HepG2 (cell line): ENCODE data around the gene MESD. TPM values are rescaled to one million over a fixed set of nuclear protein-coding genes. Genes with fewer than 3 reads are reported as not detected.

Experiments used
- ATAC-seq: fragments of 200-7000 bp; cut with Tn5 transposase; 3 replicates; pipeline ENCODE4 v1.9.1; 2020; ENCODE audit warnings: mild to moderate bottlenecking, moderate library complexity
- BruUV-seq: library from RNA; stranded (reverse); fragments of 400-500 nt; replicated peaks from 2 replicates; lab custom pipeline; 2021; lab: Mats Ljungman, UMichigan
- CTCF ChIA-PET: fragments of 300-600 bp; formaldehyde crosslinking; extraction: SDS; loops from one replicate; lab custom pipeline; 2021; ENCODE audit warnings: low total read pairs, inconsistent platforms, low intra/inter-chr PET ratio; lab: Yijun Ruan, JAX
- POLR2A ChIA-PET: fragments of 350-600 bp; sonication (Branson Sonifier 250); formaldehyde crosslinking; loops from one replicate; lab custom pipeline; 2020; ENCODE audit warnings: antibody characterized with exemption, inconsistent platforms; lab: Yijun Ruan, JAX
- DNase-seq: peaks from one replicate; pipeline ENCODE4 v3.0.0-alpha.2; 2015; ENCODE audit warnings: low spot score
- FAIRE-seq: peaks from 3 replicates; lab custom pipeline; 2011; peaks lifted over from hg19 to GRCh38; lab: Jason Lieb, UNC
- H2AFZ ChIP-seq: one replicate; pipeline ENCODE4 v1.6.1; 2011; ENCODE audit warnings: low read length, inconsistent platforms
- H3K27ac ChIP-seq: fragments of 300-600 bp; 3 replicates; pipeline ENCODE4 v1.8.0; 2011; ENCODE audit warnings: mixed run types, mild to moderate bottlenecking, mixed read lengths, low read length, inconsistent platforms; ENCODE audit not compliant: insufficient read depth; ENCODE audit errors: extremely low read length
- H3K27me3 ChIP-seq, 2 experiments: fragments of 200-600 bp in 1 of 2; 2 replicates in 1 of 2; 3 replicates in 1 of 2; pipeline versions ENCODE4 v1.6.0 to v1.8.0; 2011; ENCODE audit warnings: low read length in 2 of 2, mild to moderate bottlenecking in 2 of 2, moderate library complexity in 2 of 2, inconsistent platforms in 1 of 2; ENCODE audit not compliant: insufficient read depth in 2 of 2, control insufficient read depth in 1 of 2
- H3K36me3 ChIP-seq, 2 experiments: fragments of 200-600 bp in 1 of 2; replicated peaks in 1 of 2; 2 replicates in 1 of 2; 3 replicates in 1 of 2; pipeline versions ENCODE4 v1.5.1 to v1.8.0; 2011; ENCODE audit warnings: low read length in 2 of 2, inconsistent platforms in 1 of 2; ENCODE audit not compliant: insufficient read depth in 2 of 2, control insufficient read depth in 1 of 2
- H3K4me1 ChIP-seq: 2 replicates; pipeline ENCODE4 v1.5.1; 2012; ENCODE audit warnings: low read length, inconsistent platforms; ENCODE audit not compliant: insufficient read depth
- H3K4me2 ChIP-seq: 2 replicates; pipeline ENCODE4 v1.6.0; 2011; ENCODE audit warnings: low read depth, low read length, inconsistent platforms
- H3K4me3 ChIP-seq, 3 experiments: fragments of 200-600 bp in 1 of 3; sonication (generic), shearing (Covaris generic) in 1 of 3; replicated peaks in 1 of 3; 2 replicates each; pipeline ENCODE4 v1.5.1; 2011 to 2016; ENCODE audit warnings: low read length in 3 of 3, inconsistent platforms in 2 of 3, low read depth in 2 of 3, mild to moderate bottlenecking in 2 of 3, control low read depth in 1 of 3, mixed read lengths in 1 of 3; ENCODE audit not compliant: insufficient read depth in 1 of 3
- H3K79me2 ChIP-seq: one replicate; pipeline ENCODE4 v1.6.1; 2011; ENCODE audit warnings: low read length, inconsistent platforms; ENCODE audit not compliant: insufficient read depth
- H3K9ac ChIP-seq: 2 replicates; pipeline ENCODE4 v1.6.0; 2011; ENCODE audit warnings: mild to moderate bottlenecking, low read depth, low read length, inconsistent platforms; ENCODE audit not compliant: insufficient read depth
- H3K9me3 ChIP-seq: 2 replicates; pipeline ENCODE4 v1.5.1; 2012; ENCODE audit warnings: mild to moderate bottlenecking, low read length
- H4K20me1 ChIP-seq: 2 replicates; pipeline ENCODE4 v1.6.0; 2011; ENCODE audit warnings: inconsistent platforms, mild to moderate bottlenecking, low read length, moderate library complexity; ENCODE audit not compliant: insufficient read depth
- KDM1A ChIP-seq: IDR thresholded peaks from 2 replicates; pipeline ENCODE4 v1.6.1; 2016; ENCODE audit warnings: missing compliant biosample characterization
- SOX13 ChIP-seq, 3 experiments: fragments of 450-650 bp in 1 of 3; sonication (generic) in 1 of 3; formaldehyde crosslinking in 1 of 3; IDR thresholded peaks in 2 of 3; conservative IDR thresholded peaks in 1 of 3; 2 replicates each; pipeline versions ENCODE4 v1.5.0 to v1.6.1; 2016 to 2020; ENCODE audit warnings: antibody characterized with exemption in 1 of 3, mild to moderate bottlenecking in 1 of 3, missing compliant biosample characterization in 1 of 3, missing genetic modification reagents in 1 of 3, moderate library complexity in 1 of 3
- SOX6 ChIP-seq, 2 experiments: fragments of 450-650 bp in 1 of 2; sonication (generic) in 1 of 2; formaldehyde crosslinking in 1 of 2; IDR thresholded peaks; 2 replicates each; pipeline versions ENCODE4 v1.4.0 to v1.6.1; 2017 to 2020; ENCODE audit warnings: antibody characterized with exemption in 1 of 2, mild to moderate bottlenecking in 1 of 2, missing genetic modification reagents in 1 of 2
- TOPORS ChIP-seq: sonication (generic); formaldehyde crosslinking; IDR thresholded peaks from 2 replicates; pipeline ENCODE4 v1.8.0; 2023; ENCODE audit warnings: mild to moderate bottlenecking, missing genetic modification reagents
- ZNF569 ChIP-seq: sonication (generic); formaldehyde crosslinking; IDR thresholded peaks from 2 replicates; pipeline ENCODE4 v1.5.0; 2020; ENCODE audit warnings: mild to moderate bottlenecking, missing genetic modification reagents, moderate library complexity, borderline replicate concordance
- WGBS: methylation state at CpG from one replicate; pipeline ENCODE4 v1.1.6; 2017; ENCODE audit warnings: low lambda C conversion rate; 5-methylcytosine and 5-hydroxymethylcytosine counted together
- in situ Hi-C: cut with HindIII; loops from 2 replicates; pipeline ENCODE4 v1.10.0; 2017; ENCODE audit warnings: low pct_unique_long_range_greater_than_20kb; ENCODE audit not compliant: extremely low pct_ligation_motif_present
- intact Hi-C: fragments of 100-400 bp; cut with micrococcal nuclease; formaldehyde crosslinking; loops from one replicate; pipeline ENCODE4 v1.10.0; 2022; ENCODE audit not compliant: unreplicated experiment
- polyA plus RNA-seq, 8 experiments: library from polyadenylated mRNA; depleted of rRNA in 3 of 8; stranded (reverse) in 7 of 8; unstranded in 1 of 8; fragments of >200 nt; fragmentation: Illumina TruSeq in 4 of 8; extraction: Trizol in 4 of 8; gene quantifications; 2 replicates each; pipeline versions ENCODE4 v1.2.1 to v1.2.3, GENCODE V29; 2011 to 2016; ENCODE audit warnings: low read depth in 4 of 8, missing spikeins in 1 of 8, mixed read lengths in 1 of 8; ENCODE audit not compliant: insufficient read depth in 1 of 8
- total RNA-seq, 5 experiments: library from RNA; depleted of rRNA; stranded (reverse); fragments of >200 nt; fragmentation: Illumina TruSeq; extraction: Trizol; gene quantifications; 2 replicates each; pipeline ENCODE4 v1.2.3, GENCODE V29; 2016; ENCODE audit warnings: low read depth in 1 of 5
- TF ChIP-seq, protein P1 (sequence below): sonication (generic); formaldehyde crosslinking; IDR thresholded peaks from 2 replicates; pipeline ENCODE4 v1.8.0; 2022; ENCODE audit warnings: missing genetic modification reagents, mild to moderate bottlenecking, moderate library complexity, borderline replicate concordance
- TF ChIP-seq, protein P2 (sequence below): sonication (generic); formaldehyde crosslinking; IDR thresholded peaks from 2 replicates; pipeline ENCODE4 v1.4.0; 2020; ENCODE audit warnings: missing genetic modification reagents

Gene MESD
- total and polyA plus RNA-seq, 2 of the 13 experiments (the other 11 are each of a cell fraction or from before 2014, with no cell fraction given): 18.0 to 46.2 TPM

DNA sequence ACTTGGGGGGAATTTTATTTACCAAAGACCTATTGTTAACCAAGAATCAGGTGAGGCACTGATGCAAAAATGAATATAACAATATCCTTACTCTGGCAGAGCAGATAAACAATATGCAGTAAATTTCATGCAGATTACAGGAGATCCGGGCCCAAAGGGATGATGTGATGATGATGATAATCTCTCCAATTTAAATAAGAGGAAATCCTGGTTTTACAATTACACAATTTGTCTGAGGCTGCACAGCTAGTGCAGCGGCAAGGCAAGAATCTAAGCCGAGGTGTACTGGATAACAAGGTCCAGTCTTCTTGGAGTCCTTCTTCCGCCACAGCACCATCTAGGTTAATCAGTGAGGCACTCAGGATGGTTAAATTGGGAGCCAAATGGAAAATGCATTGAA lies 2.4 kb upstream of the MESD start:
- peaks cover 30% of the 10 kb centered on the region for H3K4me1 ChIP-seq
- no TSS peak for BruUV-seq
- H3K9me3 ChIP-seq: no peaks in the 10 kb centered on the region
- no peak overlapping the region for H3K27ac ChIP-seq
- no peak overlapping the region for H3K4me2 ChIP-seq
- no peak overlapping the region for H3K4me3 ChIP-seq
- 64% methylated on average over 4 of the region's 4 CpGs for WGBS
- intact Hi-C loops: no loop called here
- DNase-seq (no peak), ATAC-seq (no peak), FAIRE-seq (no peak)
- H4K20me1 ChIP-seq: peaks cover 2% of the 10 kb centered on the region; the same call in 1 of the 2 replicates
- no peaks in the 10 kb centered on the region for H3K36me3 ChIP-seq
- ChIA-PET POLR2A (interaction anchor here (2.3 kb wide), 1 partner anchor 9 kb away, joined by 10 read pairs; the partner anchor contains the start of gene TLNRD1), CTCF (no interaction called here)
- in situ Hi-C loops: no loop called here
- no peak overlapping the region for H2AFZ ChIP-seq
- no peak overlapping the region for H3K9ac ChIP-seq
- peaks cover 23% of the 10 kb centered on the region for H3K79me2 ChIP-seq
- TF ChIP-seq KDM1A (no peak), SOX13 (IDR thresholded peaks at IDR 0.05) (no peak), SOX13 (CRISPR knock-in tag; conservative IDR thresholded peaks at IDR 0.05 in 1 of 2, IDR thresholded peaks at IDR 0.05 in 1 of 2) (no peak), SOX6 (IDR thresholded peaks at IDR 0.05) (no peak), SOX6 (CRISPR knock-in tag; IDR thresholded peaks at IDR 0.05) (no peak), ZNF569 (CRISPR knock-in tag) (no peak), TOPORS (CRISPR knock-in tag) (no peak)
- TF ChIP-seq, protein P1, sequence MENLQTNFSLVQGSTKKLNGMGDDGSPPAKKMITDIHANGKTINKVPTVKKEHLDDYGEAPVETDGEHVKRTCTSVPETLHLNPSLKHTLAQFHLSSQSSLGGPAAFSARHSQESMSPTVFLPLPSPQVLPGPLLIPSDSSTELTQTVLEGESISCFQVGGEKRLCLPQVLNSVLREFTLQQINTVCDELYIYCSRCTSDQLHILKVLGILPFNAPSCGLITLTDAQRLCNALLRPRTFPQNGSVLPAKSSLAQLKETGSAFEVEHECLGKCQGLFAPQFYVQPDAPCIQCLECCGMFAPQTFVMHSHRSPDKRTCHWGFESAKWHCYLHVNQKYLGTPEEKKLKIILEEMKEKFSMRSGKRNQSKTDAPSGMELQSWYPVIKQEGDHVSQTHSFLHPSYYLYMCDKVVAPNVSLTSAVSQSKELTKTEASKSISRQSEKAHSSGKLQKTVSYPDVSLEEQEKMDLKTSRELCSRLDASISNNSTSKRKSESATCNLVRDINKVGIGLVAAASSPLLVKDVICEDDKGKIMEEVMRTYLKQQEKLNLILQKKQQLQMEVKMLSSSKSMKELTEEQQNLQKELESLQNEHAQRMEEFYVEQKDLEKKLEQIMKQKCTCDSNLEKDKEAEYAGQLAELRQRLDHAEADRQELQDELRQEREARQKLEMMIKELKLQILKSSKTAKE (CRISPR knock-in tag): no peak
- TF ChIP-seq, protein P2, sequence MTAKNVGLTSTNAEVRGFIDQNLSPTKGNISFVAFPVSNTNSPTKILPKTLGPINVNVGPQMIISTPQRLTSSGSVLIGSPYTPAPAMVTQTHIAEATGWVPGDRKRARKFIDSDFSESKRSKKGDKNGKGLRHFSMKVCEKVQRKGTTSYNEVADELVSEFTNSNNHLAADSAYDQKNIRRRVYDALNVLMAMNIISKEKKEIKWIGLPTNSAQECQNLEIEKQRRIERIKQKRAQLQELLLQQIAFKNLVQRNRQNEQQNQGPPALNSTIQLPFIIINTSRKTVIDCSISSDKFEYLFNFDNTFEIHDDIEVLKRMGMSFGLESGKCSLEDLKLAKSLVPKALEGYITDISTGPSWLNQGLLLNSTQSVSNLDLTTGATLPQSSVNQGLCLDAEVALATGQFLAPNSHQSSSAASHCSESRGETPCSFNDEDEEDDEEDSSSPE (CRISPR knock-in tag): no peak
- no peaks in the 10 kb centered on the region; a peak in 1 of 5 replicates for H3K27me3 ChIP-seq
